GM10266 (cell line): Measurements from ENCODE around the gene P2RX4.

Experiments
- DNase-seq: peaks from one replicate; pipeline ENCODE4 v3.0.0; 2012; ENCODE audit errors: extremely low spot score
- TF ChIP-seq, protein P1 (sequence below): IDR thresholded peaks from 2 replicates; pipeline ENCODE4 v1.5.1; 2012; ENCODE audit warnings: mild to moderate bottlenecking, low read depth; ENCODE audit not compliant: control insufficient read depth, insufficient read depth; ENCODE audit errors: missing control alignments

The P2RX4 gene

GRCh38 chr12:121239351-121240061 is 29.6 kb downstream of the P2RX4 start:
- no peak for DNase-seq

GRCh38 chr12:121240062-121240420 is 30.1 kb downstream of the P2RX4 start:
- DNase-seq = no peak
- TF ChIP-seq, protein P1, sequence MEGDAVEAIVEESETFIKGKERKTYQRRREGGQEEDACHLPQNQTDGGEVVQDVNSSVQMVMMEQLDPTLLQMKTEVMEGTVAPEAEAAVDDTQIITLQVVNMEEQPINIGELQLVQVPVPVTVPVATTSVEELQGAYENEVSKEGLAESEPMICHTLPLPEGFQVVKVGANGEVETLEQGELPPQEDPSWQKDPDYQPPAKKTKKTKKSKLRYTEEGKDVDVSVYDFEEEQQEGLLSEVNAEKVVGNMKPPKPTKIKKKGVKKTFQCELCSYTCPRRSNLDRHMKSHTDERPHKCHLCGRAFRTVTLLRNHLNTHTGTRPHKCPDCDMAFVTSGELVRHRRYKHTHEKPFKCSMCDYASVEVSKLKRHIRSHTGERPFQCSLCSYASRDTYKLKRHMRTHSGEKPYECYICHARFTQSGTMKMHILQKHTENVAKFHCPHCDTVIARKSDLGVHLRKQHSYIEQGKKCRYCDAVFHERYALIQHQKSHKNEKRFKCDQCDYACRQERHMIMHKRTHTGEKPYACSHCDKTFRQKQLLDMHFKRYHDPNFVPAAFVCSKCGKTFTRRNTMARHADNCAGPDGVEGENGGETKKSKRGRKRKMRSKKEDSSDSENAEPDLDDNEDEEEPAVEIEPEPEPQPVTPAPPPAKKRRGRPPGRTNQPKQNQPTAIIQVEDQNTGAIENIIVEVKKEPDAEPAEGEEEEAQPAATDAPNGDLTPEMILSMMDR = no peak

More at GRCh38 chr12:121239351-121240061, 29.6 kb downstream of the P2RX4 start:
- TF ChIP-seq, protein P1 = no peak

GRCh38 chr12:121240484-121241101 is 30.7 kb downstream of the P2RX4 start:
- TF ChIP-seq, protein P1 = no peak
- DNase-seq = peak; percentile 55

DNA sequence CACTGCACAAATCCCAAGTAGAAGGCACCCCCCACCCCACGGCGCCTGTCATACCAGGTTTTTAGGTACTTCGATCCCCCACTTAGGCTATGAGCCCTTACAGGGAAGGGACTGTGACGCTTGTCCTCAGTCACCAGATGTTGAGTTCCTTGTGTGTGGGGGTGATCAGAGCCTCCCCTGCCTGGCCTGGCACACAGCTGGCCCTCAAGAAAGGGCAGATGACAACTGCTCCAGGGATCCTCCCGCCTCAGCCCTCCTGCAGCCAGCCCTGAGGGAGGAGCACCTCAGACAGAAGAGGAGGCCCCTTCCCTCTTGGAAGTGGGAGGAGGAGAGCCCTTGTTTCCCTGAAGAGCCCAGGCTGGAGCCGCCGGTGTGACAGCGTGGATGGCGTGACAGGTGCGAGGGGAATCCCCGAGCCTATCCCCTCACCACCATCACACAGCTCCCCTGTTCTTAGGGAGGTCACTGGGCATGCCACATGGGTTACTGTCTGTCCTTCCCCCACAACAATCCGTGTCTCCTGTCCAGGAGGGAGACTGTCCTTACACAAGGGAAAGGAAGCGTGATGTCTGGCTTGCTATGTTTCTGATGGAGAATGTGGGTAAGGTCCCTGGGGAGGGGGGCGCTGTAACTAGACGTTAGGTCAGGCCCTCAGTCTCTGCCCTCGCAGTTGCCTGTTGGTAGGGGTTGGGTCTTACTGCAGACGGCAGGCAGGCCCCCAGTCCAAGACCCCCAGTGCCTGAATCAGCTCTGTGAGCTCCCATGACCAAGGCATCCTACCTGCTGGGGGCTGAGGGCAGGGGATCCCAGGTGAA is 31.4 kb downstream of the P2RX4 start:
- TF ChIP-seq, protein P1 = no peak
- DNase-seq = no peak

DNA sequence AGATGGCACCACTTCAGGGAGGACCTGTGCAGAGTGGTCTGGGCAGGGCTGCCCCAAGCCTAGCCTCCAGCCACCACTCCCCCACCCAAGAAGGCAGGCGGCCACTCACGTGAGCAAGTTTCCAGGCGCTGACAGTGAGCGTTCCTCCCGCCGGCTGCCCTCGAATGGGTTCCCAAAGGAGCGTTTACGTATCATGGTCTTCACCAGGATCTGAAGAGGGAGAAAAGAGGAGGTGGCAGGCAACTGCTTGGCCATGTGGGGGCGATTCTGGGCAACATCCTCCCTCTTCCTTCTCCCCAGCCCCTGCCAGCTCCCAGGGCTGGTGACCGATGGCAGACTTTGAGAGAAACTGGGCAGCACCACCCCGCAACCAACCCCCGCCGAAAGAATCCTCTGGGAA is 35.1 kb downstream of the P2RX4 start:
- TF ChIP-seq, protein P1 = no peak
- DNase-seq = no peak

- no peak for DNase-seq
- TF ChIP-seq, protein P1 = no peak
Observed at GRCh38 chr12:121245951-121246350, 36.0 kb downstream of the P2RX4 start.
